HuH-7.5 (cell line): ENCODE results near the gene SDK1.

Source experiments
- DNase-seq: peaks from one replicate; pipeline ENCODE4 v3.0.0; 2011; ENCODE audit warnings: low spot score

The SDK1 gene

DNA sequence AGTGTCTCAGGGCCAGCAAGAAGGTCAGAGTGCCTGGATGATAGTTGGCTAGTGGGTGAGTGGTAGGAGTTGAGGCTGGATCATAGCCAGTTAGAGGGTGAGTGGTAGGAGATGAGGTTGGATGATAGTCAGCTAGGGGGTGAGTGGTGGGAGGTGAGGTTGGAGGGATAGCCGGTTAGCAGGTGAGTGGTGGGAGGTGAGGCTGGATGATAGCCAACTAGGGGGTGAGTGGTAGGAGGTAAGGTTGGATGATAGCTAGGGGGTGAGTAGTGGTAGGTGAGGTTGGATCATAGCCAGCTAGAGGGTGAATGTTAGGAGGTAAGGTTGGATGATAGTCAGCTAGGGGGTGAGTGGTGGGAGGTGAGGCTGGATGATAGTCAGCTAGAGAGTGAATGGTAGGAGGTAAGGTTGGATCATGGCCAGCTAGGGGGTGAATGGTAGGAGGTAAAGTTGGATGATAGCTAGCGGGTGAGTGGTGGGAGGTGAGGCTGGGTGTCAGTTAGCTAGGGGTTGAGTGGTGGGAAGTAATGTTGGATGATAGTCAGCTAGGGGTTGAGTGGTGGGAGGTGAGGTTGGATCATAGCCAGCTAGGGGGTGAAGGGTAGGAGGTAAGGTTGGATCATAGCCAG, 226.6 kb downstream of the SDK1 start:
- no peak for DNase-seq

DNA sequence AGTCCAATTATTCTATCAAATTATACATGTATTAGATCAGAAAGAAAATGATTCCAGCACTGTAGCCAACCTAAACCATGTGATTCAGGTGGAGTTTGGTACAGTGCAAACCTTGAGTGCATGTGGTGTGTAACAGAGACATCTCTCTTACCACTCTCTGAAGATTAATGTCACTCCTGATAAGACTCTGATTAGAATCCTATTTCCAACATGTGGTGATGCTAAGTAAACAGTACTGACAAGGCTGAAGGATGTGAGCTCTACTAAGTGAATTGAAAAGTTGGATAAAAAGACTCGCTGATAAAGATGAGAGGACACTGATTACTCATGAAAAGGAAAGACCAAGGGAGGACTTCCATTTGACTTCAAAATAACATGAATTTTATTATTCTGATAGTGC, 232.0 kb downstream of the SDK1 start:
- no peak for DNase-seq

GRCh38 chr7:3537210-3537875, 236.3 kb downstream of the SDK1 start:
- DNase-seq: no peak

- DNase-seq: no peak
Measured at GRCh38 chr7:3538041-3538440, 237.0 kb downstream of the SDK1 start.

GRCh38 chr7:3540456-3541220, 239.6 kb downstream of the SDK1 start:
- no peak for DNase-seq

DNA sequence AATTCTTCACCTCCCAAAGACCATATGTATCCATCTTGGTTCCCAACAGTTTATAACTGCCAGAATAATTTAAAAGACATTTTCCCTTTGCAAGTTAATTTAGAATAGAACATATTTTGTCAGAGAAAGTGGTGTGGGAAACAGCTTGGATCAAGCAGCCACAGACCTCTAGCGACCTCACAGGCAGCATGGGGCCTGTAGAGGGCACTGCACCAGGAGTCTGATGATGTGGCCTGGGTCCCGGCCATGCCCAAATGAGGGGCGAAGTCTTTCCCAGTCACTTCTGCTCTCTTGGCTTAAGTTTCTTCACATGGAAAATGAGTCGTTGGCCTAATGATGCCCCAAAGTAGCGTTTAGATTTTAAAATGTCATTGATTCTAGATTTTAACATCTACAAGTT, 243.2 kb downstream of the SDK1 start:
- no peak for DNase-seq

- DNase-seq: no peak
Measured at GRCh38 chr7:3548815-3549214, 247.8 kb downstream of the SDK1 start.

- DNase-seq: no peak
Measured at GRCh38 chr7:3549601-3550000, 248.5 kb downstream of the SDK1 start.

DNA sequence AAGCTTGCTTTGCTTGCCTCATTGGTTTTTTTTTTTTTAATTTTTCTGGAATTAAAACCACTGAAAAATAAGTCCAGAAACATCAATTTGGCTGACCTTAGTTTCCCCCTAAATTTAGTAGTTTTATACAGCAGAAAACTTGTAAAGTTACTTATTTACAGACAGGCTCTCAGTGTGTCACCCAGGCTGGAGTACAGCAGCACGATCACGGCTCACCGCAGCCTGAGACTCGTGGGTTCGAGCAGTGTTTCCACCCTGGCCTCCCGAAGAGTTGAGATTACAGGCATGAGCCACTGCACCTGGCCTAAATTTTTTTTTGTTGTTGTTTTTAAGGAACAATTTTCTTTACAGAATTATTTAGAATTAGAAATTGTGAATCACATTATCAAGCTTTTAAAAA, 250.5 kb downstream of the SDK1 start:
- DNase-seq: no peak

- no peak for DNase-seq
Measured at GRCh38 chr7:3552499-3552898, 251.4 kb downstream of the SDK1 start.

GRCh38 chr7:3558400-3558799, 257.3 kb downstream of the SDK1 start:
- no peak for DNase-seq

DNA sequence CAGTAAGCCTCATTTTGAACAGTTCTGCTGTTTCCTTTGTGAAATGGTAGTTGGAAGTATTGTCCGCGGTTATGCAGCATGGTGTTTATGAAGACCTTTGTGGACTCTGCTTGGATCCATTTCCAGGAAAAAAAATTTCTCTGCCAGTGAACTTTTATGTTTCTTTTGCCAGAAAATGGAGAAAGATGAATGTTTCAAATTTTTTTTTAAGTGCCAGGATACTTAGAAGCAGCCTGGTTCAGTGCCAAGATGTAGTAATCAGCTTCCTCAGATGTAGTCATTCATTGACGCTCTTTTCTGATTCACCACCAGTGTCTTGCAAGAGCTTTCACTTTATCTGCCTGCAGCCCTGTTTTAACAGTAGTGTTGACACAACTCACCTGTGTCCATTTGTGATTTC, 258.2 kb downstream of the SDK1 start:
- DNase-seq: no peak

DNA sequence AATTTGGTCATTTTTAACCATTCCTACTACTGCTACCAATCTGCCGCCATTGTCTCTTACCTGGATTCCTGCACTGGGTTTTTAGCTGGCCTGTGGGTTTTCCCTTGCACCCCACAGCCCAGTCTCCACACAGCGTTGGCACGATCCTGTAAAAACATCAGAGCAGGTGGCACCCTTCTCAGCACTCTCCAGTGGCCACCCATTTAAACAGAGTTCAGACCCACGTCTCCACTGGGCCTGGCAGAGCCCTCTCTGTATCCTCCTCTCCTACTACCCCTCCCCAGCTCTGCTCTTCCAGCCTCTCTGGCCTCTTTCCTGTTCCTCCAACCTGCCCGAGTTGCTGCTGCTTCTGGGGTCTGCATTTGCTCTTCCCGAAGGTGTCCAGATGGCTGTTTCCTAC, 259.4 kb downstream of the SDK1 start:
- no peak for DNase-seq

- DNase-seq: no peak
Measured at GRCh38 chr7:3561932-3562331, 260.9 kb downstream of the SDK1 start.

GRCh38 chr7:3564231-3564630, 263.2 kb downstream of the SDK1 start:
- no peak for DNase-seq

- no peak for DNase-seq
Measured at GRCh38 chr7:3568516-3568915, 267.5 kb downstream of the SDK1 start.

GRCh38 chr7:3569643-3570042, 268.6 kb downstream of the SDK1 start:
- DNase-seq: no peak

GRCh38 chr7:3573151-3573550, 272.1 kb downstream of the SDK1 start:
- no peak for DNase-seq

DNA sequence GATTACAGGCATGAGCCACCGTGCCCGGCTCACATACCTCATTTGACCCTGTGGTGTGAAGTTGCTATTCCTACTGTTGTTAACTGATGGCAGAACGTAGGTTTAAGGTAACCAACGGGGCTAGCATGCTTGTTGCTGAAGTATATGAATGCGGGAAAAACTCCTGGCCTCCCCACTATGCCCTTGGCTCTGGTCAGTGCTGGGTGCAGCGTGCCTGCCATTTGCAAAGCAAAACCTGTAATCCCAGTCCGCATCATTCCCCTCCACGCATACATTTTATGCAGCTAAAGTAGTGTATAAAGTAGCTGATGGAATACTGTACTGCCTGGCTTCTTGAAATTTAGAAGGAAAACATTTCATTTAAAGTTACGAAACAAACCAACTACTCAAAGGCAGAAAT, 273.3 kb downstream of the SDK1 start:
- no peak for DNase-seq

- DNase-seq: no peak
Measured at GRCh38 chr7:3575753-3576531, 274.9 kb downstream of the SDK1 start.

GRCh38 chr7:3578399-3578798, 277.3 kb downstream of the SDK1 start:
- DNase-seq: no peak

GRCh38 chr7:3579638-3580219, 278.7 kb downstream of the SDK1 start:
- no peak for DNase-seq
